GM18909 (cell line): ENCODE results near the gene DLD.
"Not testable (repeated sequence)": the region's sequence is repeated elsewhere in the genome, so short reads cannot be mapped to it uniquely, and the experiment has no call there.

Source experiments
- ATAC-seq: cut with Tn5 transposase; IDR thresholded peaks from one replicate; pipeline ENCODE4 v1.9.1; 2021; ENCODE audit warnings: mild to moderate bottlenecking; ENCODE audit not compliant: unreplicated experiment, poor library complexity

Gene DLD

DNA sequence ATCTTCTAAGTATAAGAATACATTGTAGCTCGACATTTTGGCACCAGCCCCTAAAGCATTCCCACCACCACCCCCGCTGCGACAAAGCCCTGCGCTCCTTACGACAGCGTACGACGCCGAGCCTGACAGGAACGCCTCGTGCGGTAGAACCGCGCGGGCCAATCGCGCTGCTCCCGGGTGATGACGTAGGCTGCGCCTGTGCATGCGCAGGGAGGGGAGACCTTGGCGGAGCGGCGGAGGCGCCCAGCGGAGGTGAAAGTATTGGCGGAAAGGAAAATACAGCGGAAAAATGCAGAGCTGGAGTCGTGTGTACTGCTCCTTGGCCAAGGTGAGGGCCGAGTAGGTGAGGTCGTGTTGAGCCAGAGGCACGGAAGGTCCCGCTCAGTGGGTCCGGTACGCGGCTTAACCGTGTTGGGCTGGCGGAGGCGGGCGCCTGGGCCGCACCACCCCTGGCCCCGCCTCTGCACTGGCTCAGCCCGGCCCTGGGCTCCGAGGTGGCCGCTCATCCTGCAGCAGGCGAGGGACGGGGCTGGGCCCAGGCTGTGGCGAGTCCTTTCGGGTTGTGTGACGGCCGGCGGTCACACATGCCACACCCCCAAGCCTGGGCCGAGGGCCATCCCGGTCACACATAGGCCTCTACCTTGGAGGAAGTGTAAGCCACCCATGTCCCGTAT lies at the start of gene DLD:
Gene DLD (plus strand): TSS at position 222 of the 674 bp plus-strand sequence. CDS start 68 bp downstream, at position 290.
- ATAC-seq = peak; percentile 99

DNA sequence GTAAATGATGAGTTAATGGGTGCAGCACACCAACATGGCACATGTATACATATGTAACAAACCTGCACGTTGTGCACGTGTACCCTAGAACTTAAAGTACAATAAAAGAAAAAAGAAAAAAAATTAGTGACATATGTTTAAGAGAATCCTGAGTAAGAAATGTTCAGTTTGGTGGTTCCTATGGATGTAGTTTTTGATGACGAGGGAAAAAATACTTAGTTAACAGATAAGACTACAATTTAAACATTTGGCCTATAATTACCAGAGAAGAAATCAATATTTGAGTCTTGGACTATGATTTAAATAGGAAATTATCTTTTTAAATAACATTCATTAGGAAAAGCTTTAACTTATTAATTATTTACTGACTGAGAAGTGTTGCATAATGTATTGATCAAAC lies 48.8 kb upstream of the DLD start:
- no peak for ATAC-seq

DNA sequence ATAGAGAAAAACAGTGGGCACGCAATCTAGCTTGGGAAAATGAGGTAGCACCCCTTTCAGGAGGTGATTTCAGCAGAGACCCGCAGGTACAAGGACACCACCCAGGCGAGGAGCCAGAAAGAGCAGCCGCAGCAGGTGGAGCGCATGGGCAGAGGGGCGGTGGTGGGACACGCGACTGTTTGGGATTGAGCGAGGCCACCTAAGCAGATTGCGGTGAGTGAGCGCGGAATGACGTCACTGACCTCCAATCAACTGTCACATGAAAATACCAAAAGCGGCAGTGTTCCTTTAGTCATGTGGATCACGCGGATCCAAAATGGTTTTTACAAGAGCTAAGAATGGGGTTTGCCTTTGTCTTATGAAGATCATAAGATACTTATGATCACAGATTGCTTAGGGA lies 47.8 kb upstream of the DLD start:
- ATAC-seq = no peak

DNA sequence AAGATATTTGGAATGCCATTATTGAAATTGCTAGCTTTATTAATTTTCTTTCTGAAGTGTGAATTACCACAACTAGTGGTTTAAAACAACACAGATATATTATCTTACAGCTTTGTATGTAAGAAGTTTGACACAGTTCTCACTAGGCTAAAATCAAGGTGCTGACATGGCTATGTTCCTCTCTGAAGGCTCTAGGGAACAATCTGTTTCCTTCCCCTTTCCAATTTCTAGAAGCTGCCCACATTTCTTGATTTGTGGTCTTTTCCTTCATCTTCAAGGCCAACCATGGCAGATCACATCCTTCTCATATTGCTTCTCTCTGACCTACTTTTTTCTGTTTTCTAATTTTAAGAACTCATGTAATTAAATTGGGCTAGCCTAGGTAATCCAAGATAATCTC lies 44.7 kb upstream of the DLD start:
- no peak for ATAC-seq

DNA sequence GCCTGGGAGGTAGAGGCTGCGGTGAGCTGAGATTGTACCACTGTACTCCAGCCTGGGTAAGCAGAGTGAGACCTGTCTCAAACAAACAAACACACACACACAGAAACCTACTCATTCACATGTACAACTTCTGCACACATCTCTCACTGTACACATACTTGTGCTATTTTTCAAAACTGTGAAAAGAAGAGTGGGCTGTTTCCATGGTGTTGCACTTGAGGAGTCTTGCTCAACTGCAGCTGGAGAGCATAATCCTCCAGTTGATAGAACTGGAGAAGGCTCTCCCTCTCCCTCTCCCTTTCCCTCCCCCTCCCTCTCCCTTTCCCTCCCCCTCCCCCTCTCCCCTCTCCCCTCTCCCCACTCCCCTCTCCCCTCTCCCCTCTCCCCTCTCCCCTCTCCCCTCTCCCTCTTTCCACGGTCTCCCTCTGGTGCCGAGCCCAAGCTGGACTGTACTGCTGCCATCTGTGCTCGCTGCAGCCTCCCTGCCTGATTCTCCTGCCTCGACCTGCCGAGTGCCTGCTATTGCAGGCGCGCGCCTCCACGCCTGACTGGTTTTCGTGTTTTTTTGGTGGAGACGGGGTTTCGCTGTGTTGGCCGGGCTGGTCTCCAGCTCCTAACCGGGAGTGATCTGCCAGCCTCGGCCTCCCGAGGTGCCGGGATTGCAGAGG lies 43.7 kb upstream of the DLD start:
- no peak for ATAC-seq

DNA sequence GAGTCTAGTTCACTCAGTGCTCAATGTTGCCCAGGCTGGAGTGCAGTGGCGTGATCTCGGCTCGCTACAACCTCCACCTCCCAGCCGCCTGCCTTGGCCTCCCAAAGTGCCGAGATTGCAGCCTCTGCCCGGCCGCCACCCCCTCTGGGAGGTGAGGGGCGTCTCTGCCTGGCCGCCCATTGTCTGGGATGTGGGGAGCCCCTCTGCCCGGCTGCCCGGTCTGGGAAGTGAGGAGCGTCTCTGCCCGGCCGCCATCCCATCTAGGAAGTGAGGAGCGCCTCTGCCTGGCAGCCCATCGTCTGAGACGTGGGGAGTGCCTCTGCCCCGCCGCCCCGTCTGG lies 43.2 kb upstream of the DLD start:
- not testable (repeated sequence) for ATAC-seq

- ATAC-seq = not testable (repeated sequence)
Observed at GRCh38 chr7:107848211-107848610, 42.8 kb upstream of the DLD start.

DNA sequence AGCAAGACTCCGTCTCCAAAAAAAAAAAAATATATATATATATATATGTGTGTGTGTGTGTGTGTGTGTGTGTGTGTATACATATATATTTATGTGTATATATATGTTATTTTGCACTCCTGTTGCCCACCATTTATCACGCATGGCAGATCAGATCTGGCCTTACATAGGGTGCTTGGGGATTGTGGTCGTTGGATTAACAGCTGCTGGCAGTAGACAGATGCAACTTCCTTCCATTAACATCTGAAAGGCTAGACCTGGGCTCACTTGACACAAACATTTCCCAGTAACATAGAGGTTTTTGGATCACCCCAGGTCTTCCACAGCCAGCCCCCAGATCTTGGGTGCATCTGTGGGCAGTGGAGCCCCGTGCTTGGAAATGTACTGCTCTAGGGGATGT lies 40.8 kb upstream of the DLD start:
- no peak for ATAC-seq

- ATAC-seq = no peak
Observed at GRCh38 chr7:107850643-107851042, 40.3 kb upstream of the DLD start.

GRCh38 chr7:107854454-107854853 lies 36.5 kb upstream of the DLD start:
- no peak for ATAC-seq

DNA sequence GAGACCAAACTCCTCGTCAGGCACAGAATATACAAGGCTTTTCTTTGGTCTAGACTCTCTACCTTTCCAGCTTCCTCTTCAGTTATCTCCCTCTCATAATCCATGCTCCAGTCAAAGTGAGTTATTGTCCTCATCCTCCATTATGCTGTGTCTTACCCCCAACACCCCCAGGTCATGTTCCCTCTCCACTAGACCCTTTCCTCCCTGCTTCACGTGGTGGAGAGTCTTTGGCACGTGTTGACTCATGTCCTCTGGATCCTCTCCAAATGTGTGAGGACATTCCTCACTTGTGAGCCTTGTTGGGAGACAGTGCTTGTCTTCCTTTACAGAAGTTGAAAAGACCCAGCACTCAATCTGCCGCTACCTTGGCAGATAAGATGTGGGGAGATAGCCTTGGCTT lies 36.0 kb upstream of the DLD start:
- no peak for ATAC-seq

DNA sequence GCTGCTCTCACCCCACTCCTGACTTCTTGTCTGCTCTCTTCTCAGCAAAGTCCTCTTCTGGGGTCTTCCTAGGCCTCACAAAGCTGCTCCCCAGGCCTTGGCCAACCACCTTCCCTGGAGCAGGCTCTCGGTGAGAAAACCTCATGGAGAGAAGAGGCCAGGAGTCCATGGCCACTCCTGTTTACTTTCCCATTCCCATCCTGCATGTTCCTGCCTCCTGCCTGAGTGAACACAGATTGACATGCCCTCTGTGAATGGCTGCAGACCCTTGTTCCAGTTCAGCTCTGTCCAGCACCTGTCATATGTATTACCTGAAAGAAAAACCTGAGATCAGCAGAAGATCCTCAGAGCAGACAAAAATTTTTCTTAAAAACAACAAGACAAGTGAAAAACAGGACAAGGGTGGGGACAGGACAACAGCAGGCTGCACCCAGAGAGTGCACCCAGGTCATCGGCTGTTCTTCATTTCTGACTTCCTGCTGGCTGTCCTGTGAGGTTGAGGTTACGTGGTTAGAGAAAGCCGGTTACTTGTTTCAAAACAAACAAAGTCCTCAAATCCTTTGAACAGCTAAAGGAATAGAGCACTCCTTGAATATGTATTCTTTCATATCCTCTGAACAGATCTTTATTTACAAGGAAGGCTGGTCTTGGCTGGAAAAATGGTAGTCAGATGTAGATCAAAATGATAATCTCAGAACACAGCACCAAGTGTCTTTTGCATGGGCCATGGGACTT lies 34.0 kb upstream of the DLD start:
- ATAC-seq = peak; percentile 55

- no peak for ATAC-seq
Observed at GRCh38 chr7:107857541-107857912, 33.5 kb upstream of the DLD start.

DNA sequence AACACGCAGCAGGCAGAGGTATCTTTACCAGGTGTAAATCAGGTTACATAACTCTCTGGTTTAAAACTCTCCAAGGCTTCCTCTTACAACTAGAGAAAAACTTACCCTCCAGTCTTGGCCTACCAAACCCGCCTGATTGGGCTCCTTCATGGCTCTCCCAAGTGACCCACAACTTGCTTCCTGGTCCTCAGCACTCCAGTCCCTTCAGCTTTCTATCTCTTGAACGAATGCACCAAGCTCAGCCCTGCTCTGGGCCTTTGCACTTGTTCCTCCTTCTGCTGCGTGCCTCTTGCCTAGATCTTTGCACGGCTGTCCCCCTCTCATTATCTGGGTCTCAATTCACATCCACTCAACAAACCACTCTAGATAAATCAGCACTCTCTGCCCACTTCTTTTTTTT lies 32.7 kb upstream of the DLD start:
- no peak for ATAC-seq

DNA sequence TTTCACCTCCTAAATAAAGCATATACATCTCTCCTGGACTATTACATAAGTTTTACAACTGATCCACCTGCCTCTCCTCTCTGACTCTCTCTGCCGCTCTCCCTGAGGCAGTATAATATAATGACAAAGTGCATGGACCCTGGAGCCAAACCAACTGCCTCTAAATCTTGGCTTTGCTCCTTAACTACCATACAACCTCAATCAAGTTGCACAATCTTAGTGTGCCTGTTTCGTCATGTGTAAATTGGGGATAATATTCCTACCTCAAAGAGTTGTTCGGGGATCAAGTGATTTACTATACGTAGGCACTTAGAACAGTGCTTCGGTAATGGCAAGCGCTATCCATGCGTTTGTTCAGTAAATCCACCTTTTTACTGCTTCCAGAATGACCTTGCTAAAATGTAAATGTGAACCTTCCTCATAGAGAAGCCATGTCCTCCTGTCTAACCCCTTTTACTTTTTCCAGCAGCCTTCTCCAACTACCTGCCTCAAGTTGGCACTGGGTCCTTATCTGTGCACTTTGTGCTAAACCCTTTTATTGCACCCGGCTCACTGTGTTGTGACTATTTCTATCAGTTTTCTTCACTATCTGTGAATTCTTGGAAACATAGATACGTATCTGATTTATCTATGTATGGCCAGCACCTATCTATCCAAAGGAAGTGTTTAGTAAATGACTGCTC lies 30.6 kb upstream of the DLD start:
- ATAC-seq = no peak

DNA sequence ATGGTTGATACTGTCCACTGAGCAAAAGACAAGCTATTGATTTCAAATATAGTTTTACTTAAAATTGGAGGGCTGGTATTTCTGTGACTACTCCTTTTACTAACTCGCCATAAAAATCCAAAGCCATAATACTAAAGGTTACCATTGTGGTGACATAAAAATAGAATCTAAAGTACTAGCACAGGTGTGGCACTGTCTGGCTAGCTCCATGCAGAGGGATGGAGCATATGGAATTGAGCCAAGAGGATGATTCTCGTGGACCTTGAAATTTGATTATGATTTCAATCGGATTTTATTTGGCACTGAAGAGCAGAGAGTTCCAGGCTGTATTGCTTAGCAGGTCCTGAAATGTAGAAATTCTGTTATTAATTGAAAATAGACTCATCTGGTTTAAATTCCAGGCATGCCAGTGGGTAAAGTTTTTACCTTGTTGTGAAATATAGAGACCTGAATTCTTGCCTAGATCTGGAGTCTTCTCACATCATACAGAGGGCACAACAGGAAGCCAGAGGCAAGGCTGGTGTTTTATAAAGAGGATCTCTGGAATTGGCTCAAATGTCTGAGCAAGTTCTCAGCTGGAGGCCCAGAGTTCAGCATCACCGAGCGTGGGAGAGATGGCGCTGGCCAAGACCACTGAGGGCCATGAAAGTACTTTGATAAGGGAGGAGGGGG lies 29.9 kb upstream of the DLD start:
- ATAC-seq = no peak

GRCh38 chr7:107865956-107866775 lies 24.8 kb upstream of the DLD start:
- ATAC-seq = no peak

GRCh38 chr7:107867858-107868466 lies 23.0 kb upstream of the DLD start:
- ATAC-seq = no peak

DNA sequence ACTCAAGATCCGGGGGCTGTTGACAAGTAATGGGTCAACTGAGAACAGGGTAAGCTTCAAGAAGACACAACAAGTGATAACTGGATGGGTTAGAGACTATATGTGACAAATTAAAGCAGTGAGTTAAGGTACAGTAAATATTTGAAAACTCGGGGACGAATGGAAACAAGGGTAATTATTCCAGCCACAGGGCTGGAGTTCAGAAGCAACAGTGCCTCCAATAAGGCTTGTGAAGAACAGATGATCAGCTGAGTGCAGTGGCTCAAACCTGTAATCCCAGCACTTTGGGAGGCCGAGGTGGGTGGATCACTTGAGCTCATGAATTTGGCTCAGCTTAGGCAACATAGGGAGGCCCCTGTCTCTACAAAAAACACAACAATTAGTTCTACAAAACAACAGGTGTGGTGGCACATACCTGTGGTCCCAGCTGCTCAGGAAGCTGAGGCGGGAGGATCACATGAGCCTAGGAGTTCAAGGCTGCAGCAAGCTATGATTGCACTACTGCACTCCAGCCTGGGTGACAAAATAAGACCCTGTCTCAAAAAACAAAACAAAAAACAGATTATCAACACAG lies 20.5 kb upstream of the DLD start:
- no peak for ATAC-seq
